ENCODE data around the gene CHCHD6.

- TF ChIP-seq, protein P1, sequence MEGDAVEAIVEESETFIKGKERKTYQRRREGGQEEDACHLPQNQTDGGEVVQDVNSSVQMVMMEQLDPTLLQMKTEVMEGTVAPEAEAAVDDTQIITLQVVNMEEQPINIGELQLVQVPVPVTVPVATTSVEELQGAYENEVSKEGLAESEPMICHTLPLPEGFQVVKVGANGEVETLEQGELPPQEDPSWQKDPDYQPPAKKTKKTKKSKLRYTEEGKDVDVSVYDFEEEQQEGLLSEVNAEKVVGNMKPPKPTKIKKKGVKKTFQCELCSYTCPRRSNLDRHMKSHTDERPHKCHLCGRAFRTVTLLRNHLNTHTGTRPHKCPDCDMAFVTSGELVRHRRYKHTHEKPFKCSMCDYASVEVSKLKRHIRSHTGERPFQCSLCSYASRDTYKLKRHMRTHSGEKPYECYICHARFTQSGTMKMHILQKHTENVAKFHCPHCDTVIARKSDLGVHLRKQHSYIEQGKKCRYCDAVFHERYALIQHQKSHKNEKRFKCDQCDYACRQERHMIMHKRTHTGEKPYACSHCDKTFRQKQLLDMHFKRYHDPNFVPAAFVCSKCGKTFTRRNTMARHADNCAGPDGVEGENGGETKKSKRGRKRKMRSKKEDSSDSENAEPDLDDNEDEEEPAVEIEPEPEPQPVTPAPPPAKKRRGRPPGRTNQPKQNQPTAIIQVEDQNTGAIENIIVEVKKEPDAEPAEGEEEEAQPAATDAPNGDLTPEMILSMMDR (IDR thresholded peaks at IDR 0.05): no peak
- no peak for TF ChIP-seq ZFX (IDR thresholded peaks at IDR 0.05; ENCODE audit: borderline replicate concordance)
Observed at GRCh38 chr3:126704494-126705214, 614 bp downstream of the CHCHD6 start.
